ENCODE measurements around the gene SMAD6. TPM values are rescaled to one million over a fixed set of nuclear protein-coding genes. Genes with fewer than 3 reads are reported as not detected.

The SMAD6 gene
- total RNA-seq, 6 experiments from 2014 or later, result 10.2 to 18.1 (median 16.4) TPM

DNA sequence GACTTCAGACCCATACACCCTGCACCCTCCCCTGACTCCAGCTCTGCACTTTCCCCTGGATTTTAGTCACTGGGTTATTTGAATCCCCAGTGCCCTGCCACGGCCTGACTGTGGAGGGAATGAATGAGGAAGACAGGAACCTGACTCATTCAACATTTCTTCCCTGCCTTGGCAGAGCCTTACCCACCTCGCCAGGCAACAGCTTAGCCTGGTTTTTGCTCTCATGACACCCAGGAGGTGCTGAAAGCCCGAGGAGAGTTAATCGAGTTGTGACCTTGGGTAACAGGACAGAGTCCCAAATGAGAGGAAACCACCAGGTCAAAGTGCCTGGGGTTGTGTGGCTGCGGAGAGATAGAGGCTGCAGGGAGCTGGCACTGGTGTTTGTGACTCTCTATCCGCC lies 128.3 kb downstream of the SMAD6 start:
- H3K27ac Mint-ChIP-seq, result peak overlapping the region; percentile 75
- TF ChIP-seq, protein P1, sequence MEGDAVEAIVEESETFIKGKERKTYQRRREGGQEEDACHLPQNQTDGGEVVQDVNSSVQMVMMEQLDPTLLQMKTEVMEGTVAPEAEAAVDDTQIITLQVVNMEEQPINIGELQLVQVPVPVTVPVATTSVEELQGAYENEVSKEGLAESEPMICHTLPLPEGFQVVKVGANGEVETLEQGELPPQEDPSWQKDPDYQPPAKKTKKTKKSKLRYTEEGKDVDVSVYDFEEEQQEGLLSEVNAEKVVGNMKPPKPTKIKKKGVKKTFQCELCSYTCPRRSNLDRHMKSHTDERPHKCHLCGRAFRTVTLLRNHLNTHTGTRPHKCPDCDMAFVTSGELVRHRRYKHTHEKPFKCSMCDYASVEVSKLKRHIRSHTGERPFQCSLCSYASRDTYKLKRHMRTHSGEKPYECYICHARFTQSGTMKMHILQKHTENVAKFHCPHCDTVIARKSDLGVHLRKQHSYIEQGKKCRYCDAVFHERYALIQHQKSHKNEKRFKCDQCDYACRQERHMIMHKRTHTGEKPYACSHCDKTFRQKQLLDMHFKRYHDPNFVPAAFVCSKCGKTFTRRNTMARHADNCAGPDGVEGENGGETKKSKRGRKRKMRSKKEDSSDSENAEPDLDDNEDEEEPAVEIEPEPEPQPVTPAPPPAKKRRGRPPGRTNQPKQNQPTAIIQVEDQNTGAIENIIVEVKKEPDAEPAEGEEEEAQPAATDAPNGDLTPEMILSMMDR (IDR thresholded peaks at IDR 0.05), result no peak
- H3K9me3 Mint-ChIP-seq, result no peaks in the 10 kb centered on the region
- peak; percentile 72 for DNase-seq
- H3K36me3 Mint-ChIP-seq (ENCODE audit: low read depth), result no peaks in the 10 kb centered on the region; the same call in 1 of the 2 replicates
- H3K4me1 Mint-ChIP-seq (ENCODE audit: low read depth), result peaks cover 48% of the 10 kb centered on the region
- no peaks in the 10 kb centered on the region for H3K27me3 Mint-ChIP-seq (ENCODE audit: insufficient read depth)
- 0 out of 2 replicates have a peak overlapping the region, but pooled peaks have one; percentile 24 for H3K4me3 Mint-ChIP-seq

DNA sequence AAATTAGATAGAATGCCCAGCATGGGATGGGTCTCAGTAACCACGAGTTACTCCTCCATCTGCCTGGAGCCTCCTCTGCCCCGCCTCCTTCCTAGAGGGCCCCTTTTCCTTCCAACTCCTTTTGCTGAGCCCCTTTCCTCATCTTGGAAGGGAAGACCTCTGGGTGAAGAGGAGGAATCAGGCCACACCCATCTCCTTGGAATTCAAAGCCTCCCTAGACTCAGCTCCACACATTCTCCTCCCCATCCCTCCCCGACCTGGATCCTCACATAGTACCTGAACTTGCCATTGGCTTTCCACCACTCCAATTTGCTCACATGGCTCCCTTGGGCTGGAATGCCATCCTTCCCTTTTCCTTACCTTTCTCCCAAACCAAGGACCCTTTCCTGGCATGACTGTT lies 128.8 kb downstream of the SMAD6 start:
- Mint-ChIP-seq H3K9me3 (no peaks in the 10 kb centered on the region), H3K27me3 (ENCODE audit: insufficient read depth) (no peaks in the 10 kb centered on the region), H3K4me1 (ENCODE audit: low read depth) (peaks cover 49% of the 10 kb centered on the region), H3K27ac (peak overlapping the region; percentile 75), H3K4me3 (no peak overlapping the region; the same call in 1 of the 2 replicates), H3K36me3 (ENCODE audit: low read depth) (no peaks in the 10 kb centered on the region; the same call in 1 of the 2 replicates)
- TF ChIP-seq, protein P1 (IDR thresholded peaks at IDR 0.05), result no peak
- DNase-seq, result no peak

DNA sequence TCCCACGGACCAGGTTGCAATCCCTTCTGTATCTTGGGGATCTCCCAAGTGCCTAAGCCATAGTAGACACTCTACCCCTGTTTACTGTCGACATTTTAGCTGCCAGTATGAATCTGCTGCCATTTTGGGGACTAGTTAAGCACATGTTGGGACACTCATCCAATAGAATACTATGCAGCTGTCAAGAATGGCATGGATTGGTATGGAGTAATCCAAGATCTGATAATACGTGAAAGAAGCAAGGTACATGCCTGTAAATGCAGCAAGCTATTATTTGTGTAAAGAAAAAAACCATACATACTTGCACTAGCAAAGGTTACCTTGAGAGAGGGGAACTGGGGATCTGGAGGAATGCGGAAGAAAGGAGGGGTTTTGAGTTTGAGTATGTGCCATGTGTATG lies 129.3 kb downstream of the SMAD6 start:
- Mint-ChIP-seq H3K36me3 (ENCODE audit: low read depth) (no peaks in the 10 kb centered on the region; the same call in 1 of the 2 replicates), H3K9me3 (no peaks in the 10 kb centered on the region), H3K4me3 (no peak overlapping the region), H3K27ac (peak overlapping the region; percentile 75), H3K27me3 (ENCODE audit: insufficient read depth) (no peaks in the 10 kb centered on the region), H3K4me1 (ENCODE audit: low read depth) (peaks cover 49% of the 10 kb centered on the region)
- TF ChIP-seq, protein P1 (IDR thresholded peaks at IDR 0.05), result no peak
- DNase-seq, result no peak

DNA sequence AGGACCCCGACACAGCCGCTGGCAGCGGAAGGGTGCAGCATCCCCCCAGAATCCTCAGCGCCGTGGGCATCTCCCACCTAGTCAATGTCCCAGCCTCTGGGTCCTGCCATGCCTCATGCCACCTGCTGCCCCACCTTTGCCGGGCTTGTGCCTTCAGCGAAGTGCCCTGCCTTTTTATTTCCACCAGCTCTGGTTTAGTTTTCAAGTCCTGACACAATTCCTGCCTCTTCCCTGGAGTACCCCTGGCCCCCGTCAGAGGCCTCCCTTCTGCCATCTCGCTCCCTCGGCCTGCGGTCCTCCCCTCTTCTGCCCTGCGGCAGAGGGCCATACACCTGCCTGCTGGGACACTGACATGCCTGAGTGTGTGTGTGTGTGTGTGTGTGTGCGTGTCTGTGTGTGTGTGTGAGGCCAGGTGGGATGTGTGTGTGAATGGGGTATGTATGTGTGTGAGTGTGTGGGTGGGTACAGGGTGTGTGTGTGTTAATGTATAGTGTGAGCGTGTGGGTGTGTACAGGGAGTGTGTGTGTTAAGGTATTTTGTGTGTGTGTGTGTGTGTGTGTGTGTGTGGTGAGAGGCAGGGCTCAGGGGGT lies 129.9 kb downstream of the SMAD6 start:
- Mint-ChIP-seq H3K4me3 (no peak overlapping the region), H3K36me3 (ENCODE audit: low read depth) (no peaks in the 10 kb centered on the region; the same call in 1 of the 2 replicates), H3K9me3 (no peaks in the 10 kb centered on the region), H3K4me1 (ENCODE audit: low read depth) (peaks cover 49% of the 10 kb centered on the region), H3K27me3 (ENCODE audit: insufficient read depth) (no peaks in the 10 kb centered on the region), H3K27ac (peak overlapping the region; percentile 75)
- TF ChIP-seq, protein P1 (IDR thresholded peaks at IDR 0.05), result no peak
- DNase-seq, result no peak

Other genes with a start within 250 kb of the SMAD6 start
- gene SNAPC5, start 204.5 kb upstream of the SMAD6 start, total RNA-seq (2021; fragmentation: NEBNext Ultra II Directional; extraction: Animal tissue kit (Norgen Biotek cat#: 25700)), result 10 to 100 TPM; 17.6 to 27.5 (median 22.5) TPM
- gene RPL4, start 197.4 kb upstream of the SMAD6 start, total RNA-seq (2021; fragmentation: NEBNext Ultra II Directional; extraction: Animal tissue kit (Norgen Biotek cat#: 25700)), result 1,000 to 10,000 TPM; 2,685 to 3,032 (median 2,841) TPM
- gene ZWILCH, start 196.9 kb upstream of the SMAD6 start, total RNA-seq (2021; fragmentation: NEBNext Ultra II Directional; extraction: Animal tissue kit (Norgen Biotek cat#: 25700)), result 10 to 100 TPM; 18.5 to 30.0 (median 25.9) TPM
- gene LCTL, start 136.2 kb upstream of the SMAD6 start, total RNA-seq (2021; fragmentation: NEBNext Ultra II Directional; extraction: Animal tissue kit (Norgen Biotek cat#: 25700)), result under 1 TPM; 0.12 to 0.76 (median 0.74) TPM